Islet precursor cell (in vitro differentiated cells): ENCODE data around the gene IMPDH1.

Source experiments
- DNase-seq: peaks from one replicate; pipeline ENCODE4 v3.0.0-alpha.2; 2018

IMPDH1 gene

GRCh38 chr7:128385988-128386925 lies 23.5 kb downstream of the IMPDH1 start:
- no peak for DNase-seq

GRCh38 chr7:128384726-128385125 lies 25.1 kb downstream of the IMPDH1 start:
- DNase-seq = no peak

GRCh38 chr7:128383776-128384175 lies 26.0 kb downstream of the IMPDH1 start:
- peak; percentile 86 for DNase-seq

- DNase-seq = peak; percentile 74
These were observed 28.5 kb downstream of the IMPDH1 start for GRCh38 chr7:128381161-128381821.

- DNase-seq = peak; percentile 80
These were observed 29.2 kb downstream of the IMPDH1 start for GRCh38 chr7:128380483-128381106.

- DNase-seq = no peak
These were observed 29.8 kb downstream of the IMPDH1 start for GRCh38 chr7:128379900-128380479.

DNA sequence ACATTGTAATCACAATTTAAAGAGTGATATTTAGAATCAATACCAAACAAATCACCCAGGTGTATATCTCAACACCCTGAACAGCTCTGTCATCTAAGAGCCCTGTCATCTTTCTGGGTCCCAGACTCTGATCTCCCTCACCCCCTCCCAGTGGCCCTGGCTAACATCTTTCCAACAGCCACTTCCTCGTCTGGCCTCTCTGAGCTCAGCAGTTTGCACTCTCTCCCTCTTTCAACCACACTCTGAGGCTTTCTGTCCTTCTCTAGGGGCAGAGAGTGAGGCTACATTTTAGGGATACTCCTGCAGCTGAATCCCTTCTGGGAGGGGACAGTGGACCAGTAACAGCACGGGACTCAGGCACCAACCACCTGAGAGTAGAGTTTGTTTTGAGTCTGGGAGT lies 31.1 kb downstream of the IMPDH1 start:
- DNase-seq = peak; percentile 56

DNA sequence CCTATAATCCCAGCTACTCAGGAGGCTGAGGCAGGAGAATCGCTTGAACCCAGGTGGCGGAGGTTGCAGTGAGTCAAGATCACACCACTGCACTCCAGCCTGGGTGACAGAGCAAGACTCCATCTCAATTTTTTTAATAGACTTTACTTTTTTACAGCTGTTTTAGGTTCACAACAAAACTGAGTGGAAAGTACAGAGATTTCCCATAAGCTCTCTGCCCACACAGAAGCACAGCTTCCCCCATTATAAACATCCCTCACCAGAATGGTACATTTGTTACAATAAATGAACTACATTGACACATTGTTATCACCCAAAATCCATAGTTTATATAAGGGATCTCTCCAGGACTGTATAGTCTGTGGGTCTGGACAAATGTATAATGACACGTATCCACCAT lies 33.7 kb downstream of the IMPDH1 start:
- DNase-seq = no peak

GRCh38 chr7:128374041-128374440 lies 35.7 kb downstream of the IMPDH1 start:
- DNase-seq = no peak

GRCh38 chr7:128373606-128374005 lies 36.2 kb downstream of the IMPDH1 start:
- no peak for DNase-seq

- no peak for DNase-seq
These were observed 39.3 kb downstream of the IMPDH1 start for GRCh38 chr7:128370491-128370890.

- no peak for DNase-seq
These were observed 42.8 kb downstream of the IMPDH1 start for GRCh38 chr7:128366986-128367385.

- no peak for DNase-seq
These were observed 43.5 kb downstream of the IMPDH1 start for GRCh38 chr7:128366300-128366699.

DNA sequence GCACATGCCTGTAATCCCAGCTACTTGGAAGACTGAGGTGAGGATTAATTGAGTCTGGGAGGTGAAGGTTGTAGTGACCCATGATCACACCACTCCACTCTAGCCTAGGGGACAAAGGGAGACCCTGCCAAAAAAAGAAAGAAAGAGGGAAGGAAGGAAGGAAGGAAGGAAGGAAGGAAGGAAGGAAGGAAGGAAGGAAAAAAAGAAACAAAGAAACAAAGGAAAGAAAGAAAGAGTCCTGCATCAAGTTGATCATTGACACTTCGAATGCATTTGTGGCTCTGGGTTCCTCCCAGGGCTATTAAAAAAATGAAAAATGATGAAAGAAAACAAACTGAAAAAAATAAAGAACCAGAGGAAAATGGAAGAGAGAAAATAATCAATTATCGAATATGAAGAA lies 44.4 kb downstream of the IMPDH1 start:
- no peak for DNase-seq

GRCh38 chr7:128364166-128364870 lies 45.5 kb downstream of the IMPDH1 start:
- DNase-seq = no peak

DNA sequence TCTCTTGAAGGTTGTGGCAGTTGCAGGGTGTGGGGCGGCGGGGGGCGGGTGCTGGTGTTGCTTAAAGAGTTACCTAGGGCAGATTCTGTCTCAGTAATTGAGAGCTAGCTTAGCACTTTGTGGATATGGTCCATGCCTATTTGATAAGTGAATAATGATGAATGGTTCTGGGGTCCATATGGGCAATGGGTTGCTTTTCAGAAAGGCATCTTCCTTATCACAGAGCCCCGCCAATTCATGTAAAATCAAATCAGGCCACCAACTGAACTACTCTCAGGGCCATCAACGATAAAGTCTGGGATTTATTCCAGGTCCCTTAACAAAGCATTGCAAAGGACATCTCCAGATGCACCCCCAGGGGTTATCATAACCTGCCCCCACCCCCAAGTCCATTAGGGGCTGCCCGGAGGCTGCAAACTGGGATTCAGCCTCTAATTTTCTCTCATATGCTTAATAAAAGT lies 46.5 kb downstream of the IMPDH1 start:
- no peak for DNase-seq

GRCh38 chr7:128362670-128363069 lies 47.1 kb downstream of the IMPDH1 start:
- DNase-seq = no peak

GRCh38 chr7:128361411-128362379 lies 48.1 kb downstream of the IMPDH1 start, which contains the start of gene PRRT4:
Gene PRRT4 (minus strand): TSS chr7:128361690.
- peak; percentile 75 for DNase-seq

- DNase-seq = no peak
These were observed 49.5 kb downstream of the IMPDH1 start for GRCh38 chr7:128360359-128360678.

DNA sequence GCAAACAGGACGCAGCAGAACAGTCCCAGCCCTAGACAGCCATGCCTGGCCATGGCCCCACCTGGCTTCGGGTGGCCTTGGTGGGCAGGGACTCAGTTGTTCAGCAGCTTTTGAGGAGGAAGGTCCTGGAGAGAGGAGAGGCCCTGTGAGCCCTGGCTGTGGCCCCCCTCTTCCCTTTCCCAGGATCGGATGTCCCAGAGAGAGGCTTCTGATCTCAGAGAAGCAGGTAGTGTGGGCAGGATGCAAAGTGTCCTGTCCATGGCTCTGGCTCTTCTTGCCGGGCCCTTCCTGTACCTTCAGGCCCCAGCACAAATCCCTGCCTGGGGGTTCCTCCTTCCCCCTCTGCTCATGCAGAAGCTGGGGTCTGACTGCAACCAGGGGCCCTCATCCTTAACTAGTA lies 49.8 kb downstream of the IMPDH1 start:
- DNase-seq = no peak

GRCh38 chr7:128359336-128359735 lies 50.4 kb downstream of the IMPDH1 start:
- no peak for DNase-seq
